OCI-LY7 (cell line): Measurements from ENCODE around the gene ELOVL5. TPM values are rescaled to one million over a fixed set of nuclear protein-coding genes. Genes with fewer than 3 reads are reported as not detected.

Source experiments
- BruUV-seq: library from RNA; stranded (reverse); fragments of 400-500 nt; replicated peaks from 2 replicates; lab custom pipeline; 2021; lab: Mats Ljungman, UMichigan
- CTCF ChIA-PET: fragments of 300-600 bp; sonication (Branson Sonifier 250); formaldehyde crosslinking; loops from one replicate; lab custom pipeline; 2022; ENCODE audit warnings: antibody characterized with exemption; ENCODE audit not compliant: unreplicated experiment; lab: Charles Lee
- POLR2A ChIA-PET: fragments of 300-600 bp; sonication (Branson Sonifier 250); formaldehyde crosslinking; loops from one replicate; lab custom pipeline; 2022; ENCODE audit warnings: antibody characterized with exemption; lab: Charles Lee
- DNase-seq: peaks from one replicate; pipeline ENCODE4 v3.0.0-alpha.2; 2015; ENCODE audit warnings: low spot score
- H2AFZ ChIP-seq: fragments of 200-600 bp; sonication (generic), shearing (Covaris generic); 2 replicates; pipeline ENCODE4 v1.6.1; 2014; ENCODE audit warnings: mild to moderate bottlenecking, antibody characterized with exemption, low read length, moderate library complexity
- H3K27ac ChIP-seq: fragments of 200-600 bp; sonication (generic); 2 replicates; pipeline ENCODE4 v1.5.1; 2014; ENCODE audit warnings: mixed run types, low read depth, mild to moderate bottlenecking, moderate library complexity, low read length, inconsistent platforms; ENCODE audit not compliant: poor library complexity, severe bottlenecking
- H3K36me3 ChIP-seq: fragments of 200-600 bp; sonication (generic); 2 replicates; pipeline ENCODE4 v1.6.1; 2014; ENCODE audit warnings: mild to moderate bottlenecking, antibody characterized with exemption, low read length, moderate library complexity, mixed read lengths; ENCODE audit not compliant: insufficient read depth
- H3K4me1 ChIP-seq: fragments of 200-600 bp; sonication (generic); 2 replicates; pipeline ENCODE4 v1.5.1; 2014; ENCODE audit warnings: mild to moderate bottlenecking, low read length; ENCODE audit not compliant: insufficient read depth, poor library complexity, severe bottlenecking
- H3K4me2 ChIP-seq: fragments of 200-600 bp; sonication (generic); 2 replicates; pipeline ENCODE4 v1.6.1; 2014; ENCODE audit warnings: mild to moderate bottlenecking, low read length
- H3K4me3 ChIP-seq: fragments of 200-600 bp; sonication (generic); 2 replicates; pipeline ENCODE4 v1.5.1; 2014; ENCODE audit warnings: mild to moderate bottlenecking, low read depth, low read length; ENCODE audit not compliant: poor library complexity, severe bottlenecking
- H3K79me2 ChIP-seq: fragments of 200-600 bp; sonication (generic); 2 replicates; pipeline ENCODE4 v1.6.1; 2016; ENCODE audit warnings: low read depth, mild to moderate bottlenecking, low read length, moderate library complexity, mixed read lengths; ENCODE audit not compliant: insufficient read depth
- H3K9me2 ChIP-seq: fragments of 200-600 bp; sonication (generic); 2 replicates; pipeline ENCODE4 v1.6.1; 2016; ENCODE audit warnings: mild to moderate bottlenecking, low read length, mixed read lengths; ENCODE audit not compliant: insufficient read depth
- H3K9me3 ChIP-seq: fragments of 200-600 bp; sonication (generic); 2 replicates; pipeline ENCODE4 v1.6.1; 2014; ENCODE audit warnings: mild to moderate bottlenecking, mixed run types, low read length, mixed read lengths
- H4K20me1 ChIP-seq: fragments of 200-600 bp; sonication (generic); 2 replicates; pipeline ENCODE4 v1.6.1; 2014; ENCODE audit warnings: mild to moderate bottlenecking, antibody characterized with exemption, low read length, moderate library complexity, mixed read lengths; ENCODE audit not compliant: insufficient read depth
- CTCF ChIP-seq: fragments of 200-600 bp; sonication (generic); conservative IDR thresholded peaks from 2 replicates; pipeline ENCODE4 v1.5.1; 2014; ENCODE audit warnings: mild to moderate bottlenecking, antibody characterized with exemption, low read length, moderate library complexity, mixed read lengths
- EZH2phosphoT487 ChIP-seq: fragments of 200-600 bp; sonication (generic); IDR thresholded peaks from 2 replicates; pipeline ENCODE4 v1.6.1; 2018; ENCODE audit warnings: low read depth, borderline replicate concordance, mild to moderate bottlenecking, mixed run types, antibody characterized with exemption, low read length, moderate library complexity, mixed read lengths
- intact Hi-C: fragments of 100-400 bp; cut with micrococcal nuclease; formaldehyde crosslinking; loops from one replicate; pipeline ENCODE4 v1.10.0; 2022; ENCODE audit not compliant: unreplicated experiment
- total RNA-seq, 2 experiments: library from RNA; depleted of rRNA in 1 of 2; stranded (reverse); fragments of >200 nt in 1 of 2; shearing (Covaris generic) in 1 of 2; gene quantifications; 2 replicates each; pipeline ENCODE4 v1.2.3, GENCODE V29; 2014 to 2022

The ELOVL5 gene
- total RNA-seq, 2 experiments from 2014 or later, result 66.8 to 97.1 TPM

- H3K4me2 ChIP-seq, result no peak overlapping the region
- no peaks in the 10 kb centered on the region for H3K9me3 ChIP-seq
- H3K27ac ChIP-seq, result no peak overlapping the region
- POLR2A ChIA-PET, result interaction anchor here (0.6 kb wide), 1 partner anchor 22 kb away, joined by 3 read pairs; no protein-coding TSS in a partner anchor
- DNase-seq, result no peak
- intact Hi-C loops, result no loop called here
- no peak overlapping the region for H2AFZ ChIP-seq
- no TSS peak for BruUV-seq
- no peaks in the 10 kb centered on the region for H3K79me2 ChIP-seq
- TF ChIP-seq CTCF, result no peak
- TF ChIP-seq EZH2phosphoT487, result no peak
- H3K4me3 ChIP-seq, result no peak overlapping the region
- H3K4me1 ChIP-seq, result no peaks in the 10 kb centered on the region
- no peaks in the 10 kb centered on the region for H3K9me2 ChIP-seq
- CTCF ChIA-PET, result no interaction called here
- H3K36me3 ChIP-seq, result peaks cover 100% of the 10 kb centered on the region
- H4K20me1 ChIP-seq, result no peaks in the 10 kb centered on the region
Measured at GRCh38 chr6:53268858-53269608, 79.7 kb downstream of the ELOVL5 start.

- CTCF ChIA-PET, result no interaction called here
Measured at GRCh38 chr6:53266553-53267090, 82.1 kb downstream of the ELOVL5 start.

More at GRCh38 chr6:53266553-53267090, 82.1 kb downstream of the ELOVL5 start:
- BruUV-seq, result no TSS peak
- no peak overlapping the region for H3K4me3 ChIP-seq
- no peaks in the 10 kb centered on the region for H3K4me1 ChIP-seq
- no peaks in the 10 kb centered on the region for H3K9me2 ChIP-seq
- H3K27ac ChIP-seq, result no peak overlapping the region
- no peak overlapping the region for H3K4me2 ChIP-seq
- POLR2A ChIA-PET, result no interaction called here
- no peaks in the 10 kb centered on the region for H3K9me3 ChIP-seq
- no peak for DNase-seq
- TF ChIP-seq EZH2phosphoT487, result no peak
- TF ChIP-seq CTCF, result no peak
- no peak overlapping the region for H2AFZ ChIP-seq
- intact Hi-C loops, result no loop called here
- H3K36me3 ChIP-seq, result peaks cover 97% of the 10 kb centered on the region
- no peaks in the 10 kb centered on the region for H3K79me2 ChIP-seq
- H4K20me1 ChIP-seq, result no peaks in the 10 kb centered on the region
